Ishikawa (cell line): ENCODE data around the gene EFEMP2.

Experiments used
- EGR1 ChIP-seq: IDR thresholded peaks from 2 replicates; pipeline ENCODE4 v1.6.1; 2012
- EP300 ChIP-seq: IDR thresholded peaks from 2 replicates; pipeline ENCODE4 v1.6.1; 2012; ENCODE audit warnings: borderline replicate concordance
- FOXM1 ChIP-seq: IDR thresholded peaks from 2 replicates; pipeline ENCODE4 v1.6.1; 2012; ENCODE audit warnings: low read depth, borderline replicate concordance
- MAX ChIP-seq: IDR thresholded peaks from 2 replicates; pipeline ENCODE4 v1.6.1; 2012
- TCF12 ChIP-seq: IDR thresholded peaks from 2 replicates; pipeline ENCODE4 v1.6.1; 2012; ENCODE audit warnings: low read depth
- TEAD4 ChIP-seq: IDR thresholded peaks from 2 replicates; pipeline ENCODE4 v1.6.1; 2012
- USF1 ChIP-seq: IDR thresholded peaks from 2 replicates; pipeline ENCODE4 v1.6.1; 2012
- YY1 ChIP-seq: IDR thresholded peaks from 2 replicates; pipeline ENCODE4 v1.6.1; 2012; ENCODE audit warnings: low read depth
- ZBTB7A ChIP-seq: IDR thresholded peaks from 2 replicates; pipeline ENCODE4 v1.6.1; 2012; ENCODE audit warnings: low read depth

- TF ChIP-seq TEAD4 (no peak), USF1 (no peak), YY1 (no peak), EGR1 (no peak), FOXM1 (no peak), MAX (peak; percentile 49; the same call in 1 of the 2 replicates), EP300 (peak; percentile 62), TCF12 (no peak), ZBTB7A (no peak)
Measured at GRCh38 chr11:65857500-65857852, 15.1 kb downstream of the EFEMP2 start.
